GM21619 (cell line): Measurements from ENCODE around the gene MFSD8.
"Not testable (repeated sequence)": the region's sequence is repeated elsewhere in the genome, so short reads cannot be mapped to it uniquely, and the experiment has no call there.

Experiments
- ATAC-seq: cut with Tn5 transposase; IDR thresholded peaks from one replicate; pipeline ENCODE4 v1.9.1; 2021; ENCODE audit not compliant: unreplicated experiment

The MFSD8 gene

GRCh38 chr4:127965062-127965802, at the start of gene MFSD8, which contains the start of gene ABHD18:
TSS of gene MFSD8 (minus strand) at chr4:127965173. CDS start at chr4:127965133, 40 bp downstream.
TSS of gene ABHD18 (plus strand) at chr4:127965406. CDS start at chr4:127982956, 17,550 bp downstream.
- ATAC-seq, result peak; percentile 95

- ATAC-seq, result no peak
These were observed 44.5 kb upstream of the MFSD8 start for GRCh38 chr4:128009428-128009827.

- no peak for ATAC-seq
These were observed 41.6 kb upstream of the MFSD8 start for GRCh38 chr4:128006592-128006991.

GRCh38 chr4:127997534-127998388, 32.8 kb upstream of the MFSD8 start:
- ATAC-seq, result peak; percentile 99

- ATAC-seq, result not testable (repeated sequence)
These were observed 31.5 kb upstream of the MFSD8 start for GRCh38 chr4:127996521-127996920.

- no peak for ATAC-seq
These were observed 30.8 kb upstream of the MFSD8 start for GRCh38 chr4:127995776-127996175.

- no peak for ATAC-seq
These were observed 28.2 kb upstream of the MFSD8 start for GRCh38 chr4:127993151-127993550.

GRCh38 chr4:127988638-127989037, 23.7 kb upstream of the MFSD8 start:
- ATAC-seq, result no peak

- no peak for ATAC-seq
These were observed 21.0 kb upstream of the MFSD8 start for GRCh38 chr4:127985989-127986388.

GRCh38 chr4:127982445-127982844, 17.5 kb upstream of the MFSD8 start:
- no peak for ATAC-seq

GRCh38 chr4:127978930-127979329, 14.0 kb upstream of the MFSD8 start:
- ATAC-seq, result no peak

- no peak for ATAC-seq
These were observed 10.3 kb upstream of the MFSD8 start for GRCh38 chr4:127975121-127975770.

GRCh38 chr4:127970925-127971324, 6.0 kb upstream of the MFSD8 start:
- not testable (repeated sequence) for ATAC-seq

- no peak for ATAC-seq
These were observed 3.6 kb upstream of the MFSD8 start for GRCh38 chr4:127968586-127968985.

GRCh38 chr4:127967141-127967775, 2.3 kb upstream of the MFSD8 start:
- ATAC-seq, result no peak

- peak; percentile 25 for ATAC-seq
These were observed 816 bp upstream of the MFSD8 start for GRCh38 chr4:127965803-127966175.

GRCh38 chr4:127964426-127965061, 429 bp downstream of the MFSD8 start:
- ATAC-seq, result peak; percentile 19

GRCh38 chr4:127963633-127964398, 1.2 kb downstream of the MFSD8 start:
- not testable (repeated sequence) for ATAC-seq

GRCh38 chr4:127959794-127960193, 5.2 kb downstream of the MFSD8 start:
- ATAC-seq, result no peak

GRCh38 chr4:127957105-127957504, 7.9 kb downstream of the MFSD8 start:
- no peak for ATAC-seq
